GM06990 (cell line): ENCODE results near the gene KARS1.

Source experiments
- DNase-seq: peaks from one replicate; pipeline ENCODE4 v3.0.0-alpha.2; 2011; ENCODE audit not compliant: insufficient read length; ENCODE audit errors: extremely low read depth
- H3K27me3 ChIP-seq: replicated peaks from 2 replicates; pipeline ENCODE4 v1.6.0; 2011; ENCODE audit warnings: low read length; ENCODE audit not compliant: control insufficient read depth, insufficient read depth
- H3K36me3 ChIP-seq: 2 replicates; pipeline ENCODE4 v1.5.1; 2011; ENCODE audit warnings: low read length; ENCODE audit not compliant: control insufficient read depth, insufficient read depth
- H3K4me3 ChIP-seq: replicated peaks from 2 replicates; pipeline ENCODE4 v1.5.1; 2011; ENCODE audit warnings: low read depth, mild to moderate bottlenecking, control low read depth, low read length
- TF ChIP-seq, protein P1 (sequence below): IDR thresholded peaks from 2 replicates; pipeline ENCODE4 v1.5.1; 2011; ENCODE audit warnings: low read length, control low read depth, mild to moderate bottlenecking, inconsistent platforms; ENCODE audit not compliant: insufficient read depth, poor library complexity, severe bottlenecking

The KARS1 gene

DNA sequence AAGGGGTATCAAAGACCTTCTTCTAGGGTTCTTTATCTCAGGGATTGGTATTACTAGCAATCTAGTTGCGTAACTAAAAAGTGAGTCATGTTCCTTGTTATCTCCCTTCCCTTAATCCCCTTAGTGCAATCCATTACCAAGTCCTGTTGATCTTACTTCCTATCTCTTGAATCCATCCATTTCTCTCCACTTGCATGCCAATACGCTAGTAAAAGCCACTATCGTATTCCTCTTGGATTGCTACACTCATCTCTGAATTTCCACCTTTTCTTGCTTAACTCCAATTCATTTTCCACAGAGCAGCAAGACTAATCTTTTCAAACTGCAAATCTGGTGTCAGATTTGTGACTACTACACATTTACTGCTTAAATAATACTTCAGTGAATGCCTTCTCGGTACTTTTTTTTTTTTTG lies 22.5 kb downstream of the KARS1 start:
- H3K36me3 ChIP-seq: peaks cover 22% of the 10 kb centered on the region
- no peak overlapping the region for H3K4me3 ChIP-seq
- TF ChIP-seq, protein P1, sequence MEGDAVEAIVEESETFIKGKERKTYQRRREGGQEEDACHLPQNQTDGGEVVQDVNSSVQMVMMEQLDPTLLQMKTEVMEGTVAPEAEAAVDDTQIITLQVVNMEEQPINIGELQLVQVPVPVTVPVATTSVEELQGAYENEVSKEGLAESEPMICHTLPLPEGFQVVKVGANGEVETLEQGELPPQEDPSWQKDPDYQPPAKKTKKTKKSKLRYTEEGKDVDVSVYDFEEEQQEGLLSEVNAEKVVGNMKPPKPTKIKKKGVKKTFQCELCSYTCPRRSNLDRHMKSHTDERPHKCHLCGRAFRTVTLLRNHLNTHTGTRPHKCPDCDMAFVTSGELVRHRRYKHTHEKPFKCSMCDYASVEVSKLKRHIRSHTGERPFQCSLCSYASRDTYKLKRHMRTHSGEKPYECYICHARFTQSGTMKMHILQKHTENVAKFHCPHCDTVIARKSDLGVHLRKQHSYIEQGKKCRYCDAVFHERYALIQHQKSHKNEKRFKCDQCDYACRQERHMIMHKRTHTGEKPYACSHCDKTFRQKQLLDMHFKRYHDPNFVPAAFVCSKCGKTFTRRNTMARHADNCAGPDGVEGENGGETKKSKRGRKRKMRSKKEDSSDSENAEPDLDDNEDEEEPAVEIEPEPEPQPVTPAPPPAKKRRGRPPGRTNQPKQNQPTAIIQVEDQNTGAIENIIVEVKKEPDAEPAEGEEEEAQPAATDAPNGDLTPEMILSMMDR: no peak
- H3K27me3 ChIP-seq: no peaks in the 10 kb centered on the region
- DNase-seq: no peak

DNA sequence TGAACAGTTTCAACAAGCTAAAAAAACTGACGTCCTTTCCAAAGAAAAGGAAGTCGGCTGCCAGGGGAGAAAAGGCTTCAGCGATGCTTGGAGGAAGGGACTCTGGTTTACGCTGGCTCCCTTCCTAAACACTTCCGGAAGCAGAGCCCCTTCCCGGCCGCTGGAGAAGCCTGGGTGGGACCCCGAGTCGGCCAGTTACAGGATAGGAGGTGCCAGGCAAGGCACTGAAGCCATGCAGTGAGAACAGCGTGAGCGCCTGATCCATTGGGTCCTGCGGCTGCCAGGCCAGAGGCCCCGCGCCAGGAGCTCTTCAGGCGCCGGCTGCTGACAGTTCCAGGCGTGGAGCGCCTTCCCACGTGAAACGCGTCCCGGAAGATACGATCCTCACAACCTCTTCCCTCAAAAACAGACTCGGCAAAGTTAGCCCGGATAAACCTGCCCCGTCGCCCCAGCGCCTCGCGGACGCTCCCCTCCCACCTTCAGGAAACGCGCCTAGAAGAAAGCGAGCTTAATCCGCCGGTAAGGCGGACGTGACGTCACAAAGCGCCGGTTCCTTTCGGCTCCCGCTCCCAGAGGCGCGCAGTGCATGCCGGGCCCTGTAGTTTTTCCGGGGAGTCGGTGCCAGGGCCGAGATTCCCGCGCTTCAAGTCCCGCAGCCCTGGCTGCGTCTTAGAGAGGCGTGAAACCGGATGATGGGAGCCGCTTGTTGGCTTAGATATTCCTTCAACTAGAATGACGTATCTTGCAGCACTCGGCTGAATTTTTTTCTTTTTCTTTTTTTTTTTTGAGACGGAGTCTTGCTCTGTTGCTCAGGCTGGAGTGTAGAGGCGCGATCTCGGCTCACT lies 24.5 kb downstream of the KARS1 start, which contains the start of gene ADAT1:
Gene ADAT1, minus strand, starts transcription at position 521 of the 845 bp plus-strand sequence. CDS start 2,482 bp downstream, outside the sequence.
- TF ChIP-seq, protein P1: no peak
- Histone ChIP-seq H3K4me3 (peak within 1 kb of the TSS; percentile 81), H3K36me3 (peaks cover 17% of the 10 kb centered on the region), H3K27me3 (no peaks in the 10 kb centered on the region)
- DNase-seq: peak; percentile 97

DNA sequence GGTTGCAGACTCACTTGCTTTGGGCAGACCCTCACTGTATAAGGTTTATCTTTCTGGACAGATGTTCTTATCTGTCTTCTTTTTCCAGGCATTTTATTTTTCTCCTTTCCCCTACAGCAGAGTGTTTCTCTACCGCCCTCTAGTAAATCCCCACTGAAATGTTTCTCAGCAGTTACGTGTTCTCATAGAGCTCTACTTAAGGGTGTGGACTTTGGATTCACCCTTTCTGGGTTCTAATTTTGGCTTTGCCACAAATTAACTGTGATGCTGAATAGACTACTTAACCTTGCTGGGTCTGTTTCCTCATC lies 26.3 kb downstream of the KARS1 start:
- Histone ChIP-seq H3K27me3 (no peaks in the 10 kb centered on the region), H3K4me3 (no peak overlapping the region; the same call in 1 of the 2 replicates), H3K36me3 (peaks cover 10% of the 10 kb centered on the region)
- TF ChIP-seq, protein P1: peak; percentile 56
- DNase-seq: no peak

DNA sequence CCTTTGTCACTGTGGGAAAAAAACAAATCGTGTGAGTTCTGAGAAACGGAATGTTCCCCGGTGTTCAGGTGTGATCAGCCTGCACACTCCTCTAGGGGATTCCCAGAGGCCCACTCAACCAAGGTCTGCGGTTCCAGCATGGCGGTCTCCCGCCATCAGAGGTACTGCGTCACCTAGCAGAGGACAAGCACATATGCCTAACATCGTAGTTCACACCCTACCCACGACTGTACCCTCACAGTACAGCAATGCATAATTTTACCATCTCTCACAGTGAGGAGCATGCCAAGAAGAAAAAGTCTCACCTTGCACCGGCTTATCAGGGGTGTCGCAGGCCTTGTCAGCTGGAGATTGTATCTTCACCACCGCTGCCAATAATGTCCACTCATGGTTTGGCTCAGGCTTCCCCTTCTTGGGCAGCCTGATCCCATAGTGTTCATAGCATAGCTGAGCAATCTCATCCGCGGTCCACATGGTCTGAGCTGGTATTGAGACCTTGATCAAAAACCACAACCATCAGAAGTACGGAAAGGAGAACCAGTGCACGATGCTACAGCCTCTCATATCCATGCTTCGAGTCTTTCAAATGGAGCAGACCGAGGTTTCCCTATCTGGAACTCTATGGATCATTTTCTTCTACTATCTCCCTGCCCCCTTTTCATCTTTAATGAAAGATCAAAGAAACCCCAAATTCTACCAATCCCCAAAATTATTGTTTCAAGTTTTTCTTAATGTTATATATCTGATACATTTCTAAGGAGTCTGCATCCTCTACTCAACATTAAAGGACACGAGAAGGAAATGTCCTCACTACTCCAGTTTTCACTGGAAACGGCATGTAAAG lies 26.9 kb downstream of the KARS1 start:
- Histone ChIP-seq H3K27me3 (no peaks in the 10 kb centered on the region), H3K4me3 (no peak overlapping the region), H3K36me3 (peaks cover 10% of the 10 kb centered on the region)
- no peak for DNase-seq
- TF ChIP-seq, protein P1: no peak

DNA sequence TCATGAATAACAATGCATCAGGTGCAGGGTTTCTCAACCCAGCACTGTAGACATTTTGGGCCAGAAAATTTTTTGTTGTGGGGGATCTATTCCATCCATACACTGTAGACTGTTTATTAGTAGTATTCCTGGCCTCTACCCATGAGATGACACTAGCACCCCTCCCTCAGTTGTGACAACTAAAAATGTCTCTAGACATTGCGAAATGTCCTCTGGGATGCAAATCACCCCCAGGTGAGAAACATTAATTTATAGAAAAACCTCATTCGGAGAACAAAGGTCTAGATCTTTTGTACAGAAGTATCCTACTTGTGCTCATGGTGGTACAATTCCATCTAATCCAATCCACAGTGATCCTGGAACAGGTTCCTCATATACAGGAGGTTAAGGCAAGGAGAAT lies 28.7 kb downstream of the KARS1 start:
- Histone ChIP-seq H3K36me3 (peaks cover 14% of the 10 kb centered on the region), H3K4me3 (no peak overlapping the region), H3K27me3 (no peaks in the 10 kb centered on the region)
- TF ChIP-seq, protein P1: no peak
- DNase-seq: no peak
